ENCODE measurements around the gene CAMK2D.

DNA sequence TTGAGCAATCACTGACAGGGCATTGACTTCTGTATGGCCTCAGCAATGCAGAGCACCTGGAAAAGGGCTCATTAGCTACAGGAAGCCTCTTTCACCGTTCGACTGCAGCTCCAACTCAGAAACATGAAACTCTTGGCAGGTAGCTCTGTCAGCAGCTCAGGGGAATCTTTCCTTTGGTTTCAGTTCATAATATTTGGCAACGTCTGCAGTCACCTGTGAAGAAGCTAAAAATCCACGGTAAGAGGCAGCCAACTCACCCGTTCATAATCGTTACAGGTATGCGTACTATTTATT lies 354.9 kb downstream of the CAMK2D start:
- TF ChIP-seq, protein P1, sequence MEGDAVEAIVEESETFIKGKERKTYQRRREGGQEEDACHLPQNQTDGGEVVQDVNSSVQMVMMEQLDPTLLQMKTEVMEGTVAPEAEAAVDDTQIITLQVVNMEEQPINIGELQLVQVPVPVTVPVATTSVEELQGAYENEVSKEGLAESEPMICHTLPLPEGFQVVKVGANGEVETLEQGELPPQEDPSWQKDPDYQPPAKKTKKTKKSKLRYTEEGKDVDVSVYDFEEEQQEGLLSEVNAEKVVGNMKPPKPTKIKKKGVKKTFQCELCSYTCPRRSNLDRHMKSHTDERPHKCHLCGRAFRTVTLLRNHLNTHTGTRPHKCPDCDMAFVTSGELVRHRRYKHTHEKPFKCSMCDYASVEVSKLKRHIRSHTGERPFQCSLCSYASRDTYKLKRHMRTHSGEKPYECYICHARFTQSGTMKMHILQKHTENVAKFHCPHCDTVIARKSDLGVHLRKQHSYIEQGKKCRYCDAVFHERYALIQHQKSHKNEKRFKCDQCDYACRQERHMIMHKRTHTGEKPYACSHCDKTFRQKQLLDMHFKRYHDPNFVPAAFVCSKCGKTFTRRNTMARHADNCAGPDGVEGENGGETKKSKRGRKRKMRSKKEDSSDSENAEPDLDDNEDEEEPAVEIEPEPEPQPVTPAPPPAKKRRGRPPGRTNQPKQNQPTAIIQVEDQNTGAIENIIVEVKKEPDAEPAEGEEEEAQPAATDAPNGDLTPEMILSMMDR (IDR thresholded peaks at IDR 0.05), result no peak
- no peak for TF ChIP-seq POLR2AphosphoS5 (IDR thresholded peaks at IDR 0.05; ENCODE audit: insufficient read depth in 1 of 2, low read depth in 1 of 2)
